ENCODE data around the gene ALDH1A1.

Gene ALDH1A1

GRCh38 chr9:72978744-72979143, 25.9 kb upstream of the ALDH1A1 start:
- Histone ChIP-seq H3K27me3 (ENCODE audit: insufficient read depth, low read depth) (no peaks in the 10 kb centered on the region), H3K27ac (no peak overlapping the region), H2AFZ (ENCODE audit: low read depth) (no peak overlapping the region), H3K36me3 (ENCODE audit: insufficient read depth) (no peaks in the 10 kb centered on the region), H3K4me2 (no peak overlapping the region), H4K20me1 (ENCODE audit: insufficient read depth) (no peaks in the 10 kb centered on the region), H3K4me3 (IDR thresholded peaks at IDR 0.05; ENCODE audit: insufficient read depth, low read depth, low read length) (no peak overlapping the region), H3K9ac (no peak overlapping the region), H3K79me2 (ENCODE audit: insufficient read depth, low read depth) (no peaks in the 10 kb centered on the region), H3K4me1 (ENCODE audit: low read depth, poor library complexity, severe bottlenecking) (no peaks in the 10 kb centered on the region)
- TF ChIP-seq, protein P1, sequence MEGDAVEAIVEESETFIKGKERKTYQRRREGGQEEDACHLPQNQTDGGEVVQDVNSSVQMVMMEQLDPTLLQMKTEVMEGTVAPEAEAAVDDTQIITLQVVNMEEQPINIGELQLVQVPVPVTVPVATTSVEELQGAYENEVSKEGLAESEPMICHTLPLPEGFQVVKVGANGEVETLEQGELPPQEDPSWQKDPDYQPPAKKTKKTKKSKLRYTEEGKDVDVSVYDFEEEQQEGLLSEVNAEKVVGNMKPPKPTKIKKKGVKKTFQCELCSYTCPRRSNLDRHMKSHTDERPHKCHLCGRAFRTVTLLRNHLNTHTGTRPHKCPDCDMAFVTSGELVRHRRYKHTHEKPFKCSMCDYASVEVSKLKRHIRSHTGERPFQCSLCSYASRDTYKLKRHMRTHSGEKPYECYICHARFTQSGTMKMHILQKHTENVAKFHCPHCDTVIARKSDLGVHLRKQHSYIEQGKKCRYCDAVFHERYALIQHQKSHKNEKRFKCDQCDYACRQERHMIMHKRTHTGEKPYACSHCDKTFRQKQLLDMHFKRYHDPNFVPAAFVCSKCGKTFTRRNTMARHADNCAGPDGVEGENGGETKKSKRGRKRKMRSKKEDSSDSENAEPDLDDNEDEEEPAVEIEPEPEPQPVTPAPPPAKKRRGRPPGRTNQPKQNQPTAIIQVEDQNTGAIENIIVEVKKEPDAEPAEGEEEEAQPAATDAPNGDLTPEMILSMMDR (conservative IDR thresholded peaks at IDR 0.05; ENCODE audit: low read depth, low read length): no peak

GRCh38 chr9:72977670-72978069, 24.8 kb upstream of the ALDH1A1 start:
- no peaks in the 10 kb centered on the region for H4K20me1 ChIP-seq (ENCODE audit: insufficient read depth)
- no peak overlapping the region for H3K9ac ChIP-seq
- no peaks in the 10 kb centered on the region for H3K4me1 ChIP-seq (ENCODE audit: low read depth, poor library complexity, severe bottlenecking)
- TF ChIP-seq, protein P1 (conservative IDR thresholded peaks at IDR 0.05; ENCODE audit: low read depth, low read length): no peak
- H3K79me2 ChIP-seq (ENCODE audit: insufficient read depth, low read depth): no peaks in the 10 kb centered on the region
- H3K27ac ChIP-seq: no peak overlapping the region
- H3K36me3 ChIP-seq (ENCODE audit: insufficient read depth): no peaks in the 10 kb centered on the region
- no peak overlapping the region for H3K4me3 ChIP-seq (IDR thresholded peaks at IDR 0.05; ENCODE audit: insufficient read depth, low read depth, low read length)
- H2AFZ ChIP-seq (ENCODE audit: low read depth): no peak overlapping the region
- H3K27me3 ChIP-seq (ENCODE audit: insufficient read depth, low read depth): no peaks in the 10 kb centered on the region
- no peak overlapping the region for H3K4me2 ChIP-seq

DNA sequence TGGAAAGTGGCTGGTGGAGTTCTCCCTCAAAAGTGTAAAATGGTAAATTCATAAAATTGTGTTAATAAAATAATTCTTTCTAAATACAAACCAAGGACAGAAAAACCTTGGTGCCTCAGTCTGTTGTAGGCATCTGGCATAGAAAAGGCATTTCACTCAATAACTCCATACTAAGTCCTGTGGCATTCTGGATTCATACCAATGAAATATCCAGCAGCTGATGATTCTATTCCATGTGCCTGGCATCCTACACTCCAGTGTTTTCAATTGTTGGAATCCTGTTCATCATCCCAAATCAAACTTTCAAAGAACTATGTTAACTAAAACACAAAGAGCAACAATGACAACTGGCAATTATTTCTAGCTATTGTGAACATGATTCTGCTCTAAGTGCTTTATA, 21.6 kb upstream of the ALDH1A1 start:
- no peak overlapping the region for H2AFZ ChIP-seq (ENCODE audit: low read depth)
- no peaks in the 10 kb centered on the region for H3K4me1 ChIP-seq (ENCODE audit: low read depth, poor library complexity, severe bottlenecking)
- no peak overlapping the region for H3K4me2 ChIP-seq
- TF ChIP-seq, protein P1 (conservative IDR thresholded peaks at IDR 0.05; ENCODE audit: low read depth, low read length): no peak
- H3K27me3 ChIP-seq (ENCODE audit: insufficient read depth, low read depth): no peaks in the 10 kb centered on the region
- no peaks in the 10 kb centered on the region for H4K20me1 ChIP-seq (ENCODE audit: insufficient read depth)
- H3K79me2 ChIP-seq (ENCODE audit: insufficient read depth, low read depth): no peaks in the 10 kb centered on the region
- no peak overlapping the region for H3K27ac ChIP-seq
- no peak overlapping the region for H3K4me3 ChIP-seq (IDR thresholded peaks at IDR 0.05; ENCODE audit: insufficient read depth, low read depth, low read length)
- no peak overlapping the region for H3K9ac ChIP-seq
- no peaks in the 10 kb centered on the region for H3K36me3 ChIP-seq (ENCODE audit: insufficient read depth)

DNA sequence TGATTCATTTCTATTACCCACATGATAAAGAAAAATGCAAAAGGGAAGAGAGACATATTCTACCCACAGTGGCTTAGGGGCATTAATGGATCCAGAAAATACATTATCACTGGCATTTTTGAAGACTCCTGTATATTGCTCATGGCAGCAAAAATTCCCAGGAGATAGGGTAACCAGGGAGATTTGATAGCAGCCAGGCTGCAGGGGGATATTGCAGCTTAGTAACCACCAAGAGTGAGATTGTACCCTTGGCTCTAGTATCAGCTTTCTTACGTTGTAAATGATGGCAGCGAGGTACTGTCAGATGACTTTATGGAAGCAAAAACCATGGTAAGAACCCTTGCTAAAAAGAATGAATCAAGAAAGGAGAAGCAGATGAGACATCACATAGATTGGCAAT, 19.8 kb upstream of the ALDH1A1 start:
- Histone ChIP-seq H3K79me2 (ENCODE audit: insufficient read depth, low read depth) (no peaks in the 10 kb centered on the region), H3K27me3 (ENCODE audit: insufficient read depth, low read depth) (no peaks in the 10 kb centered on the region), H2AFZ (ENCODE audit: low read depth) (no peak overlapping the region), H3K9ac (no peak overlapping the region), H3K27ac (no peak overlapping the region), H4K20me1 (ENCODE audit: insufficient read depth) (no peaks in the 10 kb centered on the region), H3K36me3 (ENCODE audit: insufficient read depth) (no peaks in the 10 kb centered on the region), H3K4me2 (no peak overlapping the region), H3K4me3 (IDR thresholded peaks at IDR 0.05; ENCODE audit: insufficient read depth, low read depth, low read length) (no peak overlapping the region), H3K4me1 (ENCODE audit: low read depth, poor library complexity, severe bottlenecking) (no peaks in the 10 kb centered on the region)
- TF ChIP-seq, protein P1 (conservative IDR thresholded peaks at IDR 0.05; ENCODE audit: low read depth, low read length): no peak
